ENCODE measurements around the gene LRRC4B.
A peak's percentile ranks its signal among the peaks of the same experiment; 100 is the strongest.

Gene LRRC4B

GRCh38 chr19:50478901-50479715 lies 89.1 kb downstream of the LRRC4B start:
- no peak for DNase-seq (ENCODE audit: extremely low spot score)
- POLR2A ChIA-PET: interaction anchor here (0.6 to 1.1 kb wide), 2 partner anchors 9 to 16 kb away, joined by 3 read pairs; no protein-coding TSS in a partner anchor
- peak; percentile 20 for TF ChIP-seq CTCF (IDR thresholded peaks at IDR 0.05; ENCODE audit: control extremely low read depth, extremely low read depth, low read depth, missing control alignments)
- CTCF ChIA-PET: interaction anchor here (1.4 to 2.3 kb wide), 4 partner anchors 9 to 121 kb away, joined by 4 to 8 read pairs (median 6); no protein-coding TSS in a partner anchor

- CTCF ChIA-PET: interaction anchor here (1.2 to 2.3 kb wide), 5 partner anchors 8 to 121 kb away, joined by 3 to 8 read pairs (median 5); no protein-coding TSS in a partner anchor
- DNase-seq (ENCODE audit: extremely low spot score): no peak
- POLR2A ChIA-PET: interaction anchor here (1.1 kb wide), 1 partner anchor 10 kb away, joined by 3 read pairs; no protein-coding TSS in a partner anchor
- TF ChIP-seq CTCF (IDR thresholded peaks at IDR 0.05; ENCODE audit: control extremely low read depth, extremely low read depth, low read depth, missing control alignments): no peak
Observed at GRCh38 chr19:50477751-50478515, 90.3 kb downstream of the LRRC4B start.

- CTCF ChIA-PET: interaction anchor here (1.2 kb wide), 1 partner anchor 120 kb away, joined by 3 read pairs; no protein-coding TSS in a partner anchor
Observed at GRCh38 chr19:50476907-50477238, 91.4 kb downstream of the LRRC4B start.

GRCh38 chr19:50476224-50476906 lies 91.9 kb downstream of the LRRC4B start, which contains the start of the genes EMC10 and GARIN5A:
EMC10 (plus strand) TSS chr19:50476507; CDS start chr19:50476545, 38 bp downstream.
GARIN5A (minus strand) TSS chr19:50476848; CDS start chr19:50476388, 460 bp downstream.
- CTCF ChIA-PET: interaction anchor here (1.2 kb wide), 1 partner anchor 119 kb away, joined by 3 read pairs; no protein-coding TSS in a partner anchor
- TF ChIP-seq CTCF (IDR thresholded peaks at IDR 0.05; ENCODE audit: control extremely low read depth, extremely low read depth, low read depth, missing control alignments): no peak
- DNase-seq (ENCODE audit: extremely low spot score): peak; percentile 100
- POLR2A ChIA-PET: no interaction called here

More at GRCh38 chr19:50476907-50477238, 91.4 kb downstream of the LRRC4B start:
- POLR2A ChIA-PET: no interaction called here
- DNase-seq (ENCODE audit: extremely low spot score): no peak
- TF ChIP-seq CTCF (IDR thresholded peaks at IDR 0.05; ENCODE audit: control extremely low read depth, extremely low read depth, low read depth, missing control alignments): no peak

GRCh38 chr19:50475736-50476223 lies 92.5 kb downstream of the LRRC4B start:
- no peak for DNase-seq (ENCODE audit: extremely low spot score)
- POLR2A ChIA-PET: no interaction called here
- no peak for TF ChIP-seq CTCF (IDR thresholded peaks at IDR 0.05; ENCODE audit: control extremely low read depth, extremely low read depth, low read depth, missing control alignments)
- CTCF ChIA-PET: interaction anchor here (1.6 to 2.9 kb wide), 2 partner anchors 9 to 14 kb away, joined by 5 to 23 read pairs; no protein-coding TSS in a partner anchor

Data from GM10248 (cell line).